HepG2 (cell line): ENCODE data around the gene DNPH1. TPM values are rescaled to one million over a fixed set of nuclear protein-coding genes. Genes with fewer than 3 reads are reported as not detected.

Experiments used
- AHR ChIP-seq: IDR thresholded peaks from 2 replicates; pipeline ENCODE4 v1.6.1; 2018; ENCODE audit warnings: missing genetic modification reagents, missing compliant biosample characterization
- DNMT1 ChIP-seq: sonication (generic); formaldehyde crosslinking; IDR thresholded peaks from 2 replicates; pipeline ENCODE4 v1.5.1; 2020; ENCODE audit warnings: mild to moderate bottlenecking, missing genetic modification reagents
- FLYWCH1 ChIP-seq: sonication (generic); formaldehyde crosslinking; IDR thresholded peaks from 2 replicates; pipeline ENCODE4 v1.8.1; 2023; ENCODE audit warnings: mild to moderate bottlenecking, missing genetic modification reagents
- KAT7 ChIP-seq: IDR thresholded peaks from 2 replicates; pipeline ENCODE4 v1.6.1; 2018; ENCODE audit warnings: borderline replicate concordance, missing compliant biosample characterization
- RAD21 ChIP-seq: fragments of 450-650 bp; formaldehyde crosslinking; IDR thresholded peaks from 2 replicates; pipeline ENCODE4 v1.5.0; 2020; ENCODE audit warnings: mild to moderate bottlenecking
- REL ChIP-seq: sonication (generic); formaldehyde crosslinking; conservative IDR thresholded peaks from 2 replicates; pipeline ENCODE4 v1.8.0; 2022; ENCODE audit warnings: mild to moderate bottlenecking, missing genetic modification reagents, moderate library complexity
- RFX5 ChIP-seq: IDR thresholded peaks from 2 replicates; pipeline ENCODE4 v1.6.1; 2011; ENCODE audit warnings: low read depth, low read length, improper control_type of control experiment
- TEAD3 ChIP-seq: optimal IDR thresholded peaks from 2 replicates; pipeline ENCODE3; 2016; ENCODE audit warnings: borderline replicate concordance
- ZNF205 ChIP-seq: IDR thresholded peaks from 2 replicates; pipeline ENCODE4 v1.6.1; 2018; ENCODE audit warnings: missing biosample characterization, missing genetic modification reagents
- ZNF230 ChIP-seq: sonication (generic); formaldehyde crosslinking; IDR thresholded peaks from 2 replicates; pipeline ENCODE4 v1.4.0; 2020; ENCODE audit warnings: mild to moderate bottlenecking, missing genetic modification reagents
- ZNF589 ChIP-seq: sonication (generic); formaldehyde crosslinking; conservative IDR thresholded peaks from 2 replicates; pipeline ENCODE4 v1.8.0; 2022; ENCODE audit warnings: mild to moderate bottlenecking, moderate library complexity, missing genetic modification reagents
- polyA plus RNA-seq, 8 experiments: library from polyadenylated mRNA; depleted of rRNA in 3 of 8; stranded (reverse) in 7 of 8; unstranded in 1 of 8; fragments of >200 nt; fragmentation: Illumina TruSeq in 4 of 8; extraction: Trizol in 4 of 8; gene quantifications; 2 replicates each; pipeline versions ENCODE4 v1.2.1 to v1.2.3, GENCODE V29; 2011 to 2016; ENCODE audit warnings: low read depth in 4 of 8, missing spikeins in 1 of 8, mixed read lengths in 1 of 8; ENCODE audit not compliant: insufficient read depth in 1 of 8
- total RNA-seq, 5 experiments: library from RNA; depleted of rRNA; stranded (reverse); fragments of >200 nt; fragmentation: Illumina TruSeq; extraction: Trizol; gene quantifications; 2 replicates each; pipeline ENCODE4 v1.2.3, GENCODE V29; 2016; ENCODE audit warnings: low read depth in 1 of 5
- TF ChIP-seq, protein P1 (sequence below): sonication (generic); formaldehyde crosslinking; IDR thresholded peaks from 2 replicates; pipeline ENCODE4 v1.9.0; 2021; ENCODE audit warnings: missing genetic modification reagents, mild to moderate bottlenecking, borderline replicate concordance
- TF ChIP-seq, protein P2 (sequence below): sonication (generic); formaldehyde crosslinking; IDR thresholded peaks from 2 replicates; pipeline ENCODE4 v1.5.0; 2020; ENCODE audit warnings: mild to moderate bottlenecking, missing genetic modification reagents, moderate library complexity
- TF ChIP-seq, protein P3 (sequence below): sonication (generic); formaldehyde crosslinking; IDR thresholded peaks from 2 replicates; pipeline ENCODE4 v1.4.0; 2020; ENCODE audit warnings: missing genetic modification reagents
- TF ChIP-seq, protein P4 (sequence below): fragments of 450-650 bp; IDR thresholded peaks from 2 replicates; pipeline ENCODE4 v1.6.1; 2016
- TF ChIP-seq, protein P5 (sequence below): sonication (generic); formaldehyde crosslinking; IDR thresholded peaks from 2 replicates; pipeline ENCODE4 v1.8.1; 2023; ENCODE audit warnings: mild to moderate bottlenecking, inconsistent platforms, moderate library complexity, missing genetic modification reagents, borderline replicate concordance
- TF ChIP-seq, protein P6 (sequence below), 2 experiments: IDR thresholded peaks; 2 replicates each; pipeline ENCODE4 v1.6.1; 2011 to 2012; ENCODE audit warnings: low read length in 2 of 2, borderline replicate concordance in 1 of 2, low read depth in 1 of 2, mild to moderate bottlenecking in 1 of 2, moderate library complexity in 1 of 2

The DNPH1 gene
- total and polyA plus RNA-seq, 2 of the 13 experiments (the other 11 are each of a cell fraction or from before 2014, with no cell fraction given): 56.5 to 75.1 TPM

DNA sequence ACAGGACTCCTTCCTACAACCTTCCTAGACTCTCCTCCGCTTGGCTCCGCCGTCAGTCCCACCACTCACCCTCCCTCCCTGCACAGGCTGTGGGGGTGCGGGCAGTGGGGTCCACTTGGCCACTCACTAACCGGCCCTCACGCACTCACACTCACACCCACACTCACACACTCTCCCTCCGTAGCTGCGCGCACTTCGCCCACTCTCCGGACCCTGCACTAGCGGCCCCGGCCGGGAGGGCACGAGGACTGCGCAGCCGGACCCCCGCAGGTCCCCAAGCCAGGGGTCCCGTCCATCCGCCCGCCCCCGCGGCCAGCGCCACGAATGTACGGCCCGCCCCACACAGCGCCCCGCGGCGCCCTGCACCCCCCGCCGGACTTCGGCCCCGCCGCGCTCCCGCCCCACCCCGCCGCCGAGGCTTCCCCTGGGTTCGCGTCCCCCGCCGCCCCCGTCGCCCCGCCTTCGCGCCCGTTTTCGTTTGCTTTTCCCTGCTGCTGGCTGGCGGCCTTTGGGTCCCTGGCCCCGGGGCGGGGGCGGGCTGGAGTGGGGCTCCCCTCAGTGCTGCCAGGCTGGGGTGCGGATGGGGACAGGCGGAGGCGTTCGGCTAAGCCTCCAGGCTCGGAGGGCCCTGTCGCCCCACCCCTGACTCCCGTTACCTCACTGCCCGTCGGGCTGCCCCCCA is 45.8 kb upstream of the DNPH1 start (continued):
- TF ChIP-seq, protein P1, sequence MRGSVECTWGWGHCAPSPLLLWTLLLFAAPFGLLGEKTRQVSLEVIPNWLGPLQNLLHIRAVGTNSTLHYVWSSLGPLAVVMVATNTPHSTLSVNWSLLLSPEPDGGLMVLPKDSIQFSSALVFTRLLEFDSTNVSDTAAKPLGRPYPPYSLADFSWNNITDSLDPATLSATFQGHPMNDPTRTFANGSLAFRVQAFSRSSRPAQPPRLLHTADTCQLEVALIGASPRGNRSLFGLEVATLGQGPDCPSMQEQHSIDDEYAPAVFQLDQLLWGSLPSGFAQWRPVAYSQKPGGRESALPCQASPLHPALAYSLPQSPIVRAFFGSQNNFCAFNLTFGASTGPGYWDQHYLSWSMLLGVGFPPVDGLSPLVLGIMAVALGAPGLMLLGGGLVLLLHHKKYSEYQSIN: no peak
- TF ChIP-seq, protein P2, sequence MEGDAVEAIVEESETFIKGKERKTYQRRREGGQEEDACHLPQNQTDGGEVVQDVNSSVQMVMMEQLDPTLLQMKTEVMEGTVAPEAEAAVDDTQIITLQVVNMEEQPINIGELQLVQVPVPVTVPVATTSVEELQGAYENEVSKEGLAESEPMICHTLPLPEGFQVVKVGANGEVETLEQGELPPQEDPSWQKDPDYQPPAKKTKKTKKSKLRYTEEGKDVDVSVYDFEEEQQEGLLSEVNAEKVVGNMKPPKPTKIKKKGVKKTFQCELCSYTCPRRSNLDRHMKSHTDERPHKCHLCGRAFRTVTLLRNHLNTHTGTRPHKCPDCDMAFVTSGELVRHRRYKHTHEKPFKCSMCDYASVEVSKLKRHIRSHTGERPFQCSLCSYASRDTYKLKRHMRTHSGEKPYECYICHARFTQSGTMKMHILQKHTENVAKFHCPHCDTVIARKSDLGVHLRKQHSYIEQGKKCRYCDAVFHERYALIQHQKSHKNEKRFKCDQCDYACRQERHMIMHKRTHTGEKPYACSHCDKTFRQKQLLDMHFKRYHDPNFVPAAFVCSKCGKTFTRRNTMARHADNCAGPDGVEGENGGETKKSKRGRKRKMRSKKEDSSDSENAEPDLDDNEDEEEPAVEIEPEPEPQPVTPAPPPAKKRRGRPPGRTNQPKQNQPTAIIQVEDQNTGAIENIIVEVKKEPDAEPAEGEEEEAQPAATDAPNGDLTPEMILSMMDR (CRISPR knock-in tag): peak; percentile 6; the same call in 1 of the 2 replicates
- TF ChIP-seq ZNF589: peak; percentile 86; the same call in 1 of the 2 replicates
- TF ChIP-seq KAT7 (CRISPR knock-in tag): peak; percentile 95
- TF ChIP-seq RAD21: peak; percentile 51; the same call in 1 of the 2 replicates
- TF ChIP-seq ZNF205 (CRISPR knock-in tag): peak; percentile 58; the same call in 1 of the 2 replicates
- TF ChIP-seq, protein P3, sequence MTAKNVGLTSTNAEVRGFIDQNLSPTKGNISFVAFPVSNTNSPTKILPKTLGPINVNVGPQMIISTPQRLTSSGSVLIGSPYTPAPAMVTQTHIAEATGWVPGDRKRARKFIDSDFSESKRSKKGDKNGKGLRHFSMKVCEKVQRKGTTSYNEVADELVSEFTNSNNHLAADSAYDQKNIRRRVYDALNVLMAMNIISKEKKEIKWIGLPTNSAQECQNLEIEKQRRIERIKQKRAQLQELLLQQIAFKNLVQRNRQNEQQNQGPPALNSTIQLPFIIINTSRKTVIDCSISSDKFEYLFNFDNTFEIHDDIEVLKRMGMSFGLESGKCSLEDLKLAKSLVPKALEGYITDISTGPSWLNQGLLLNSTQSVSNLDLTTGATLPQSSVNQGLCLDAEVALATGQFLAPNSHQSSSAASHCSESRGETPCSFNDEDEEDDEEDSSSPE (CRISPR knock-in tag): peak; percentile 51
- TF ChIP-seq TEAD3 (CRISPR knock-in tag): peak; percentile 12
- TF ChIP-seq, protein P4, sequence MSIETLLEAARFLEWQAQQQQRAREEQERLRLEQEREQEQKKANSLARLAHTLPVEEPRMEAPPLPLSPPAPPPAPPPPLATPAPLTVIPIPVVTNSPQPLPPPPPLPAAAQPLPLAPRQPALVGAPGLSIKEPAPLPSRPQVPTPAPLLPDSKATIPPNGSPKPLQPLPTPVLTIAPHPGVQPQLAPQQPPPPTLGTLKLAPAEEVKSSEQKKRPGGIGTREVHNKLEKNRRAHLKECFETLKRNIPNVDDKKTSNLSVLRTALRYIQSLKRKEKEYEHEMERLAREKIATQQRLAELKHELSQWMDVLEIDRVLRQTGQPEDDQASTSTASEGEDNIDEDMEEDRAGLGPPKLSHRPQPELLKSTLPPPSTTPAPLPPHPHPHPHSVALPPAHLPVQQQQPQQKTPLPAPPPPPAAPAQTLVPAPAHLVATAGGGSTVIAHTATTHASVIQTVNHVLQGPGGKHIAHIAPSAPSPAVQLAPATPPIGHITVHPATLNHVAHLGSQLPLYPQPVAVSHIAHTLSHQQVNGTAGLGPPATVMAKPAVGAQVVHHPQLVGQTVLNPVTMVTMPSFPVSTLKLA: no peak
- TF ChIP-seq ZNF230 (CRISPR knock-in tag): peak; percentile 93
- TF ChIP-seq FLYWCH1: no peak
- TF ChIP-seq, protein P5, sequence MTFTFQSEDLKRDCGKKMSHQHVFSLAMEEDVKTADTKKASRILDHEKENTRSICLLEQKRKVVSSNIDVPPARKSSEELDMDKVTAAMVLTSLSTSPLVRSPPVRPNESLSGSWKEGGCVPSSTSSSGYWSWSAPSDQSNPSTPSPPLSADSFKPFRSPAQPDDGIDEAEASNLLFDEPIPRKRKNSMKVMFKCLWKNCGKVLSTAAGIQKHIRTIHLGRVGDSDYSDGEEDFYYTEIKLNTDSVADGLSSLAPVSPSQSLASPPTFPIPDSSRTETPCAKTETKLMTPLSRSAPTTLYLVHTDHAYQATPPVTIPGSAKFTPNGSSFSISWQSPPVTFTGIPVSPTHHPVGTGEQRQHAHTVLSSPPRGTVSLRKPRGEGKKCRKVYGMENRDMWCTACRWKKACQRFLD: peak; percentile 61; the same call in 1 of the 2 replicates
- TF ChIP-seq REL (CRISPR knock-in tag): 0 out of 2 replicates have a peak, but pooled peaks have one; percentile 70
- TF ChIP-seq RFX5: no peak
- TF ChIP-seq AHR (CRISPR knock-in tag): 0 out of 2 replicates have a peak, but pooled peaks have one; percentile 60
- TF ChIP-seq, protein P6, sequence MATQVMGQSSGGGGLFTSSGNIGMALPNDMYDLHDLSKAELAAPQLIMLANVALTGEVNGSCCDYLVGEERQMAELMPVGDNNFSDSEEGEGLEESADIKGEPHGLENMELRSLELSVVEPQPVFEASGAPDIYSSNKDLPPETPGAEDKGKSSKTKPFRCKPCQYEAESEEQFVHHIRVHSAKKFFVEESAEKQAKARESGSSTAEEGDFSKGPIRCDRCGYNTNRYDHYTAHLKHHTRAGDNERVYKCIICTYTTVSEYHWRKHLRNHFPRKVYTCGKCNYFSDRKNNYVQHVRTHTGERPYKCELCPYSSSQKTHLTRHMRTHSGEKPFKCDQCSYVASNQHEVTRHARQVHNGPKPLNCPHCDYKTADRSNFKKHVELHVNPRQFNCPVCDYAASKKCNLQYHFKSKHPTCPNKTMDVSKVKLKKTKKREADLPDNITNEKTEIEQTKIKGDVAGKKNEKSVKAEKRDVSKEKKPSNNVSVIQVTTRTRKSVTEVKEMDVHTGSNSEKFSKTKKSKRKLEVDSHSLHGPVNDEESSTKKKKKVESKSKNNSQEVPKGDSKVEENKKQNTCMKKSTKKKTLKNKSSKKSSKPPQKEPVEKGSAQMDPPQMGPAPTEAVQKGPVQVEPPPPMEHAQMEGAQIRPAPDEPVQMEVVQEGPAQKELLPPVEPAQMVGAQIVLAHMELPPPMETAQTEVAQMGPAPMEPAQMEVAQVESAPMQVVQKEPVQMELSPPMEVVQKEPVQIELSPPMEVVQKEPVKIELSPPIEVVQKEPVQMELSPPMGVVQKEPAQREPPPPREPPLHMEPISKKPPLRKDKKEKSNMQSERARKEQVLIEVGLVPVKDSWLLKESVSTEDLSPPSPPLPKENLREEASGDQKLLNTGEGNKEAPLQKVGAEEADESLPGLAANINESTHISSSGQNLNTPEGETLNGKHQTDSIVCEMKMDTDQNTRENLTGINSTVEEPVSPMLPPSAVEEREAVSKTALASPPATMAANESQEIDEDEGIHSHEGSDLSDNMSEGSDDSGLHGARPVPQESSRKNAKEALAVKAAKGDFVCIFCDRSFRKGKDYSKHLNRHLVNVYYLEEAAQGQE (IDR thresholded peaks at IDR 0.05; ENCODE audit: borderline replicate concordance in 1 of 2, low read depth in 1 of 2, low read length in 2 of 2): no peak
- peak; percentile 70; the same call in 1 of the 2 replicates for TF ChIP-seq DNMT1 (CRISPR knock-in tag)
